Panc1 (cell line): Measurements from ENCODE around the gene PAX2.

Experiments
- CTCF ChIP-seq: fragments of 450-650 bp; IDR thresholded peaks from 2 replicates; pipeline ENCODE4 v1.5.1; 2017; ENCODE audit warnings: mild to moderate bottlenecking
- POLR2AphosphoS5 ChIP-seq: IDR thresholded peaks from 2 replicates; pipeline ENCODE4 v1.6.1; 2012; ENCODE audit warnings: mild to moderate bottlenecking, low read depth, low read length, moderate library complexity
- REST ChIP-seq, 2 experiments: IDR thresholded peaks; 2 replicates each; pipeline ENCODE4 v1.6.1; 2011 to 2012; ENCODE audit warnings: low read depth in 2 of 2, control low read depth in 1 of 2, low read length in 1 of 2, mild to moderate bottlenecking in 1 of 2, moderate library complexity in 1 of 2; ENCODE audit not compliant: insufficient read depth in 1 of 2
- SIN3A ChIP-seq: IDR thresholded peaks from 2 replicates; pipeline ENCODE4 v1.6.1; 2012; ENCODE audit warnings: low read depth, mild to moderate bottlenecking, low read length, moderate library complexity, borderline replicate concordance; ENCODE audit not compliant: insufficient read depth
- TCF7L2 ChIP-seq: IDR thresholded peaks from 2 replicates; pipeline ENCODE4 v1.6.1; 2011; ENCODE audit warnings: mild to moderate bottlenecking, low read depth, low read length, inconsistent platforms

- TF ChIP-seq POLR2AphosphoS5 (no peak), CTCF (no peak), TCF7L2 (no peak), SIN3A (no peak), REST (IDR thresholded peaks at IDR 0.05; ENCODE audit: insufficient read depth in 1 of 2, low read depth in 2 of 2, low read length in 1 of 2) (no peak)
These were observed 35.1 kb upstream of the PAX2 start for GRCh38 chr10:100710151-100710871.
